Smooth muscle cell of the brain vasculature (primary cell): Measurements from ENCODE around the gene SYT2.
A peak's percentile ranks its signal among the peaks of the same experiment; 100 is the strongest.
"Not testable (repeated sequence)": the region's sequence is repeated elsewhere in the genome, so short reads cannot be mapped to it uniquely, and the experiment has no call there.

ENCODE experiments used
- DNase-seq: peaks from one replicate; pipeline ENCODE4 v3.0.0-alpha.2; 2012; ENCODE audit warnings: low read depth, low spot score

Gene SYT2

DNA sequence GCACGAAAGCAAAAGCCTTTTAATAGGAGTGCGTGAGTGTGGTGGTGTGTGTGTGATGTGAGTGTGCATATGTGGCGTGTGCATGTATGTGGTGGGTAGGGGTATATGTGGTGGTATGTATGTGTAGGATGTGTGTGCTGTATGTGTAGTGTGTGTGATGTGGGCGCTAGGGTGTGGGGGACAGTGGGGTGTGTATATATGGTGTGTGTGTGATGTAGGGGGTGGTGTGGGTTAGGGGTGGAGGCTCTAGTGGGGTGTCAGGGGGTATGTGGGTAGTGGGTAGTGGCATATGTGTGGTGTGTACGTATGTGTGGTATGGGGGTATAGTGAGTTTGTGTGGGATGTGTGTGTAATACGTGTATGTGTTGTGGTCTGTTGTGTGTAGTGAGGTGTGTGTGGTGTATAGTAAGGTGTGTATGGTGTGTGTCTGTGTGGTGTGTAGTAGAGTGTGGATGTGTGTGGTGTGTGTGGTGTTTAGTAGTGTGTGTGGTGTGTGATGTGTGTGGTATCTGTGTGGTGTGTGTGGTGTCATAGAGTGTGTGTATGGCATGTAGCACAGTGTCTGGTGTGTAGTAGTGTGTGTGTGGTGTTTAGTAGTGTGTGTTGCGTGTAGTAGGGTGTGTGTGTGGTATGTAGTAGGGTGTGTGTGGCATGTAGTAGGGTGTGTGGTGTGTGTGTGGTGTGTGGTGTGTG lies 86.0 kb downstream of the SYT2 start:
- DNase-seq, result no peak

DNA sequence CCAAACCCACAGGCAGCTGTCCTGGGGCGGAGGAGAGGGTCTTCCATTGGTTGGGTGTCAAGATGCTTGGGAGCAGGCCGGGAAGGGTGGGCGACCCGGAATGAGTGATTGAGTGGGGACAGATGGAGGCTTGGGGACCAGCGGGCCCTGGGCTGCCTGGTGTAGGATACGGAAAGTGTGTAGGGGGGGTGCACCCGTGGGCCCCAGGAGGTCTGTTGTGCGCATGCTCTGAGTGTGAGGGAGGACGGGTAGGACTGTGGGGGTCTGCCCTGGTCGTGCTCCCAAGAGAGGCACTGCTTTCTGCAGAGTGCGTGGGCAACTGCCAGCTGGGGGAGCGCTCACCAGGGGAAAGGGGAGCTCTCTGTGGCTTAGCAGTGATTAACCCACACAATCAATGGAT lies 86.8 kb downstream of the SYT2 start:
- DNase-seq, result not testable (repeated sequence)

DNA sequence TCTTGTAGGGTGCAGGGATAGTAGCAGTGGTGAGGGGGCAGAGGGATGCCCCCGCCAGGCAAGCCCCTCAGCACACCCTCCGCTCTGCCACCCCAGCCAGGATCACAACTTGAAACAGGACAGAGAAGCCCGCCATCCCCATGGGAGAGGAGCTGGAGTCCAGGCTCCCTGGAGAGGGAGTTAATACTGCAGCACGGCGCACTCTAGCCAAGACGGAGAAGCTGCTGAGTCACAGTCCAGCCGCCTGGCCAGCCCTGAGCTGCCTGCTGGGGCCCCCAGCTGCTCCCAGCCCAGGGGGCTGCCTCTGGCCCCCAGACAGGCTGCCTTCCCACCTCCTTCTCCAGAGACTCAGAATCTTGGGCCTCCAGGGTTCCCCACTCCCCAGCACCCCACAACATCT lies 87.2 kb downstream of the SYT2 start:
- DNase-seq, result no peak

DNA sequence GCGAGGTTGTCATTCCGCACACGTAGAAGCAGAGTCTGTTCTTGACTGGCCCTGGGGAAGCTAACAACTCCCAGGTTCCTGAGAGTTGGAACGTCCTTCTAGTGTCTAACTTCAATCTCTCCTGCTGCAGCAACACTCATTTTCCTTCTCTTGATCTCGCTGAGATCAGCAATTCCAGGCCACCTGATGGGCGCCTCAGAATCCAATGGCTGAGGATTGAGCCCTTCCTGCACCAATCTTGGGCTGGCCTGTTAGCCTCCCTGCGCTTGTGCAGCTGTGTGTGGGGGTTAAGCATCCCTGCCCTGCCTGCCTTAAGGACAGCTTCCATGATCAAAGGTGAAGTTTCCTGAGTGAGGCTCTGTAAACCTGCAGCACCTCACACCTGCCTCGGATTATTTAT lies 87.9 kb downstream of the SYT2 start:
- no peak for DNase-seq

DNA sequence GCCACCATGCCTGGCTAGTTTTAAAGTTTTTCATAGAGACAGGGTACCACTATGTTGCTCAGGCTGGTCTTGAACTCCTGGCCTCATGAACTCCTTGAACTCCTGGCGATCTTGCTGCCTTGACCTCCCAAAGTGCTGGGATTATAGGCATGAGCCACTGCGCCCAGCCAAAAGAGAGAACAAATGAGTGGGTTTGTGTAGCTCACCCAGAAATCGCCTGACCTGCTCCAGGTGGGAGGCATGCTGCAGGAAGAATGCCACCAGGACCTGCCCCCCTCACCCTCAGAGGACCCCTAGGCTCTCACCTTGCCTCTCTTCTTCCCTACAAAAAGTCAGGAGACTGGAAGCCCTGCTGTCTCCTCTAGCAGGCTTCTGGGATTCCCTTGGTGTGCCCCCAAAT lies 88.8 kb downstream of the SYT2 start:
- DNase-seq, result no peak

DNA sequence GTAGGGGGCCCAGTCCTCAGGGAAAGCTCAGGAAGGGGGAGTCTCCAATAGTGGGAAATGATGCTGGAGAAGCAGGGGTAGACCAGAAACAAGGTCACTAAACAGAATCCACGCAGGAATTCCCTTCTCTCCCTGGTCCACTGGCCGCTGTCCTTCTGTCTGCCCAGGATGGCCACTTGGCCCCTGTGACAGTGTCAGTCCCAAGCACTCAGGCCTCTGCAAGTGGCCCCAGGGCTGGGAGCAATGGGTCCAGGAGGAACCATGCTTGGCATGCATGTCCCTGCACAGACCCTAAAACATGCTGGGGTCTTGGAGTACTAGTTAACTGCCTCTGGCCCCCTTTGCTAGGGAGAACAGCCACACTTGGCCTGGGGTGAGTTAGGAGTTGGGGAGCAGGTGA lies 90.2 kb downstream of the SYT2 start:
- DNase-seq, result not testable (repeated sequence)

DNA sequence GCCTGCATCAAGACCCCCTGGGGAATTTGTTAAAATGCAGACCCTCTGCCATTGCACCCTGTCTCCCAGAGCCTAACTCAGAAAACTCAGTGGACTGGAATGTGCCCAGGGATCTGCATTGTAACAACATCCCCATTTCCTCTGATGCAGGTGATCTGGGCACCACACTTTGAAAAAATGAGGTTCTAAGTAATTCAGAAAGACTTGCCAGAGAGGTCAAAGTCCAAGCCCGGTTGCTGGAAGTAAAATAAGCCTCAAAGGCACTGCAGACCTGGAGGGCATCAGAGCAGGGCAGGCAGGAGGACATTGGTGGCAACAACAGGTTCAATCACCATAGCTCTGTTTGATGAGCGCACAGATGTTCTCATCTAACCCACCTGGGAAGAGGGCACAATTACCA lies 90.7 kb downstream of the SYT2 start:
- DNase-seq, result no peak

DNA sequence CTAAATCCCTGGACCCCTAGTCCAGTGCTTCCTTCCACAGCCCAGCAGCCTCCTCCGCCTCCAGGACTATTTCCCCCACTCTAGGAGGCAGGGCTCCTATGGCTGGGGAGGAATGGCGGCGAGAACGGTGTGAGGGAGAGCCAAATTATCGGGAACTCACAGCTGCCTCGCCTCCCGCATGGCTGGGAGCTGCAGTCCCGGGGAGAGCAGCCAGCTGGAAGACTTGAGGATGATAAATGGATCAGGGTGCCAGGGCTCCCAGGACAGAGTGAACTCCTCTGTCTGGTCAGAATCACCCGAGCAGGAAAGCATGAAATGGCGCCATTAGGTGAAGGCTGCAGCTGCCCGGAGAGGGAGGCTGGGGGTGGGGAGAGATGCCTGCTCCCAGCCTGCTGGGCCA lies 91.2 kb downstream of the SYT2 start:
- not testable (repeated sequence) for DNase-seq

DNA sequence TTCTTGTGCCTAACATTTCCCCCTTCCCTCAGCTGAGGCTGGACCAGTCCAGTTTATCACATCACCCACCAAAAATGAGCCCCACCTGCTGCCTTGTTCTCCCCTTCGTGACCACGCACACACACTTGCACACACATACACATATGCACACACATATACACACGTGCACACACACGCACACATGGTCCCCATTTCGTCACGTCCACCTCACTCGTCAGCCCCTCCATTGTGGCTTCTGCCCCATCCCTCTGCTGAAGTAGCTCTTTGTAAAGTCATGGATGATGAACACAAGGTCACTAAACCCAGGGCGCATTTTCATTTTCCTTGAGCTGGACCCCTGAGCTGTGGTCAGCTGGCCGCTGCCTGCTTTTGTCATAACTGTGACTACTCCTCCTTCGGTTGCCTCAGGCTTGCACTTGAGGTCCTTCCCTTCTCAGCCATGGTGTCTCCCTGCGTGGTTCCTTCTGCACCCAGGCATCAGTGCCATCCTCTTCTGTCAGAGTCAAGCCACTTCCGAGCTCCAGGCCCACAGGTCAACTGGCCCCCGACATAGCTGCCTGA lies 93.8 kb downstream of the SYT2 start:
- no peak for DNase-seq

DNA sequence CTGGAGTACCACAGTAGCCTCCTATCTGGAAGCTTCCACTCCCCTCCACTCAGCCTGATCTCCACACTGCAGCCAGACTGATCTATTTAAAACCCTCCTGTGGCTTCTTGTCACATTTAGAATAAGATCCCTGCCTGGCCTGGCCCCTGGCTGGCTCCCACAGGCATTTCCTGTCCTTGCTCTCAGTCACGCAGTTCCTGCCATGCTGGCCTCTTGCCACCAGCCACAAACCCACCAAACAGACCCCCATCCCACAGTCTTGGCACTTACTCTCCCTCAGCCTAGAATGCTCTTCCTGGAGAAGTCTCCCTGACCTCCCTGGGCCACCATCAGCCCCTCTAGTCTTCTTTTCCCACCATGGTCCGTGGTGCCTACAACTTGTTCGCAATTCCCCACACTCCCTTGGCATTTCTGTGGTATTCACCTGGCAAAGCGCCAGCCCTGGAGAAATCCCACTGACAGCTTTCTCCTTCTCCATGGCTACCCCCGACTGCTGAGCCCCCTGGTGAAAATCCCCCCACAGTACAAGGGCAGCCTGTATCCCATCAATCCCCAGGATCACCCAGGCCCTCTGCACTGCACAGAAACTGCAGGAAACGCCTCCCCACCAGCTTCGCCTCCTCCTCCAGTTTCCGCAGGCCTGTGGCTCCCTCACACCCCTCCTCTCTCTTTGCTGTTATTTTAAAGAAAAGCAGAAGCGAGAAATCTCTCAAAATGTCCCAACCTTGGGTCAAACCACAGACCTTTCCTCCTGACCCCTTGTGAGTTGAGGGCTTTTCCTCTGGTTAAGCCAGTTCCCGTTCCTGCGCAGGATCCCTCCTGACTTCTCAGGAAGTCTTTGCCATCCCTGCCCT lies 94.5 kb downstream of the SYT2 start:
- DNase-seq, result peak; percentile 18

DNA sequence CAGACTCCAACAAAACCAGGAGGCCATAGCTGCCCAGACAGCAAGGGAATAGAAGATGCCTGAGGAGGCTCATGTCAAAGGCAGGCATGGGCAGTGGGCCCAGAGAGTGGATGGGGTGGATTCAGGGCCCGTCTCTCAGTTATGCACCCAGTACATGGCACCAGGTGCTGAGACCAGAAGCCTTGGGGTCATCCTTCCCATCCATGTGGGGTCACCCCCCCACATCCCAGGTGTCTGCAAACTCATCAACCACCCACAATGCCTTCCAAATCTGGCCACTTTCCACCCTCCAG lies 95.1 kb downstream of the SYT2 start:
- DNase-seq, result not testable (repeated sequence)

DNA sequence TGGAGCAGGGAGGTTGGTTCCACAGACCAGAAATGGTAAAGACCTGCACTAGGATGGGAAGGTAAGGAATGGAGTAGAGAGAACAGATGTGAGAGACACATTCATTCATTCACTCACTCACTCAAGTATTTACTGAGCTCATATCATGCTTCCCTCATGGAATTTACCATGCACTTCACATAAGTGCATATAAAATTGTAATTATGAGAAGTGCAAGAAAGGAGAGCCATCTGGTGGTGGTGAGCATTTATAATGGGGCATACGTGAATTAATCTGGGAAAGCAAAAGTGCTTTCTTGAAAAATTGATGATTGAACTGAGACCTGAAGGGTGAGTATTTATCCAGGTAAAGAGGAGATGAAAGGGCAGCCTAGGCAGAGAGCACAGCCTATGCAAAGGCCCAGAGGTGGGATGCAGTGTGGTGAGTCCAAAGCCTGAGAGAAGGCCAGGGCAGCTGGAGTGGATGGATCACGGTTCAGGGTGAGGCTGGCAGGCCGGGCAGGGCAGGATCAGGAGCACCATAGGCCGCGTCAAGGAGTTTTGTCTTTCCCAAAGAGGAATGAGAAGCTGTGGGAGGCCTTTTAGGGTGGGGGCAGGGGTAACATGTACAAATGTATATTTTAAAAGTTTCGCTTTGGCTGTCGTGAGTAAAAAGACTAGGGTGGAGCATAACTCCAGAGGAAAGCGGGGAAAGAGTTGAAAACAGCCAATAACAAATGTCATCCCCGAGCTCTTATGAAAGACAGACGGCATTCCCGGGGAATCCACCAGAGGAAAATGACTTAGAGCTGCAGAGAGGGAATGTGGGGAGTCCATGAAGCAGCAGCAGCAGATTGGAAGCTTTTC lies 95.7 kb downstream of the SYT2 start:
- not testable (repeated sequence) for DNase-seq

DNA sequence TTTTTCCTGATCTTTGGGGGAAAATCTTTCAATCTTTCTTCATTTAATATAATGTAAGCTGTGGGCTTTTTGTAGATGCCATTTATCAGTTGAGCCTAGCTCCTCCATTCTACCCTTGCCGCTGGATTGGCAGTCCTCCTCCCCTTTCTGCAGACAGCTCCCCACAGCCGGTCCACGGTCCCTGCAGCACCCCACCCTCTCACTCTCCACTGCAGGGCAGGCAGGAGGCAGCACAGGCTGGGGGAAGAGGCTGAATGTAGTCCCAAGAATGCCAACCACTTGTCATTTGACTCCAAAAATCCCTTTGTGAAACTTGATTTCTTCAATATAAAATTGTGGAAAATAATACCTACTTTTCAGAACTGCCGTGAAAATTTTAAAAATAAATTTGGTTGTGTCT lies 96.7 kb downstream of the SYT2 start:
- DNase-seq, result no peak

DNA sequence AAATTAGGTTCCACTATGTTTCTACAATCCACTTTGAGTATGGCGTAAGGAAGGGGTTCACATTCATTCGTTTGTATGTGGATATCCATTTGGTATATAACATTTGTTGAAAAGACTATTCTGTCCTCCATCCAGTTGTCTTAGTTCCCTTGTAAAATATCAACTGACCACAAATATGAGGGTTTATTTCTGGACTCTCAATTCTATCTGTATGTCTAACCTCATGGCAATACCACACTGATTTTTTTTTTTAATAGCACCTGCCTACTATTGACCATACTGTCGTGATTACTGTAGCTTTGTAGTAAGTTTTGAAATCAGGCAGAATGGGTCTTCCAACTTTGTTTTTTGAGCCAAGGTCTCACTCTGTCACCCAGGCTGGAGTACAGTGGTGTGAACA lies 98.2 kb downstream of the SYT2 start:
- not testable (repeated sequence) for DNase-seq

DNA sequence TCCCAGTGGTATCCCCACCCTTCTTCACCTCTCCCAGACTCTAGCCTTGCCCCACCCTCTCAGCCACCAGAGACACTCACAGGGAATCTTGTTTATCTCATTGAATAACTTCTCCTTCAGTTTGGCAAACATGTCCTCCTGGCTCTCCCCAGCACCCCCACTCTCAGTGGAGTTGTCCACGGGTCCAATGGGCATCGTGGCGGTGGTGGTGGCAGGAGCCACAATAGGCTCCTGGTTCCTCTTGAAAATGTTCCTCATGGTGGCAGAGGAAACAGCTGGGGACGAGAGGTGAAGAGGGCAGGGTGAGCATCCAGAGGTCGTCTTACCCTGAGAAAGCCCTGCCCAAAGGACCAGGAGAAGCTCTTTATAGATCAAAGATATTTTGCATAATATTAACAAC lies 104.7 kb downstream of the SYT2 start:
- DNase-seq, result no peak

DNA sequence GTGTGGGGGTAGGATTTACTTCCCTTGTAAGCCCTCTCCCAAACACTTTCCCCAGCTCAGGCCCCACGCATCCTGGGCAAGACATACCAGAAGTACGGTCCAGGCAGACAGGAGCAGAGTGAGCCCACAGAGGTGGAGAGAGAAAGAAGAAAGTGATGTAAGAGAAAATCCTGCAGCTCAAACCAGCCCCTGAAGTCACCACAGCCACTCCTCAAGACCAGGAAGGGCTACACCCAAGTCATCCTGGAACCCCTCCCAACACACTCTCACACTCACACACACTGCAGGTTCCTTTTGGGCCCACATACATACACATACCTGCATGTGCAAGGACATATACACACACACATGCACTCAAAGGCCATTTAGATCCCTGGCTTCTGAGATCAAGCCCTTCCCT lies 106.8 kb downstream of the SYT2 start:
- no peak for DNase-seq

DNA sequence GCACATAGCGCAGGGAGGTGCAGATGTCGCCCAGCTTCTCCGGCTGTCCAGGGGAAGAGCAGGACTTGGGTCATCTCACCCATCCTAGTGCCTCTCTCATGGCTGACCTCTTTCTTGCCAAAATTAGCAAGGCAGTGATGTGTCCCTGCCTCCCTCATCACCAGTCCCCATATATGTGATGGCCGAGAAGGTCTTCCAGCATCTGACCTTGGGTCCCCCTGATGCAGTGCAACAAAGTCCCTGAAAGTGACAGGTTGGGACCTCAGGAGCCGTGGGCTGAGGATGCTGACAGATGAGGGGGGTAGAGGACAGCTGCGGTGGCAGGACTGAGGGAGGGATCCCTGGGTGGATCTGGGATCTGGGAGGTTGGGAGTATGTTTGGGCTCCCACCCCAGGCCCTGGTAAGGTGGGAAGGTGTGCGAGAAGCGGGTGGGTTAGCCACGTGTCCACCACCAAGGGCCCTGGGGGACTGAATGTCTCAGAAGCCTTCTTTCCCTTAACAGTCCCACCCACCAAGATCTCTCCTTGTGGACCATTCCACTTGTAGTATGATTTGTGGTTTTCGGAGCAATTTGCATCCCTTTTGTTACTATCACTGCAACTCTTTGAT lies 109.7 kb downstream of the SYT2 start:
- no peak for DNase-seq

DNA sequence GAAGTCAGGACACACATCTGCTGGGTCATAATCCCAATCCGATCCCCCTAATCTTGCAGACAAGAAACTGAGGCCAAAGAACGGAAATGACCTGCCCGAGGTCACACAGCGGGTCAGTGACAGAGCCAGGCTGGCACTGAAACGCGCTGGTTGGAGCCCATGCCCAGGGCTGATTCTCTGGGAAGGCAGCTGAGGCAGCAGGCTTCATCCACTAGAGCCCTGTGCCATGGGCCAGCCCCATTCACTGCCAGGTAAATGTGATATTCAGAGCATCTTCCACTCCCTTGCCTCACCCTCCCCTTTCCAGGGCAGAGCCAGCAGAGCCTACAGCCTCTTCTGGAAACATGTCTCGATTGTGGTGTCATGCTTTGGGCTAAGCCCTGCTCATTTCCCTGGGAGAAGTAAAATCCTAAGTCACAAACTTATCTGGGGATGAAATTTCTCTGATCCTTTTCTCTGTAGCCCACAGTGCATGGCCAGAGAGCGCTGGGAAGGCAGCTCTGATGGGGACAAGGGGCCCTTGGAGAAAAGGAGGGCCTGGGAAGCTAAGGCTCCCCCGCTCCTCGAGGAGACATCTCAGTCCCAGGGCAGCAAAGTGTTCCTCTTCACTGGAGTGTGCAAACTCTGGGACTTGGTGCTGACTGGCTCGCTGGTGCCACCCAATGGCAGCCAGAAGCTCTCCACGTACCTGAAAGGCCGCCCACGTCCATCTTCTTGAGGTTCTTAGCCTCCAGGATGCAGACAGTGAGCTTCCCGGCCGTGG lies 110.4 kb downstream of the SYT2 start:
- DNase-seq, result no peak

DNA sequence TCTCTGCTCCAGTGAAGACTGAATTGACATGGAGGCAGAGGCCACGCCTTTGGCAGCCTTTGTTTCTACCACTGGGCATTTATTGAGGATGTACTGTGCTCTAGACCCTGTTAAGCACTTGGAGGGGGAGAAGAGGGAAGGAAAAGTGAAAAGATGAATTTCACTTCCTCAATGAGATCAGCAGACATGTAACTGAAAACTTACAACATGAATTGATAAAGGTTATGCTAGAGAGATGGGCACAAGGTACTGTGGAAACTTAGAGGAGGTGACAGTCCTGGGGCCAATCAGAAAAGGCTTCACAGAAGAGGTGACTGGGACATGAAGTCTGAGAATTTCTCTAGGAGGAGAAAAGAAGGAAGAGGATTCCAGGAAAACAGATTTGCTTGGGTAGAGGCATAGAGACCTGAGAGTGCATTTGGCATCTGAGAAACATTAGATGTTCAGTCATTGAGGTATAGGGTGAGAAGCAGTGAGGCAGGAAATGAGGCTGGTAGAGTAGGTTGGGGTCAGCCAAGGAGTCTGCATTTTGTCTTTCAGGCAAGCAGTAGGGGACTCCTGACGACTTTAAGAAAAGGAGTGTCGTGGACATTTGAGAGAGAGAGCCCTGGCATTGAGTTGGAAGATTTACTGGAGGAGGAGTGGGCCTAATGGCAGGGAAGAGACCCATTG lies 113.0 kb downstream of the SYT2 start:
- DNase-seq, result no peak

DNA sequence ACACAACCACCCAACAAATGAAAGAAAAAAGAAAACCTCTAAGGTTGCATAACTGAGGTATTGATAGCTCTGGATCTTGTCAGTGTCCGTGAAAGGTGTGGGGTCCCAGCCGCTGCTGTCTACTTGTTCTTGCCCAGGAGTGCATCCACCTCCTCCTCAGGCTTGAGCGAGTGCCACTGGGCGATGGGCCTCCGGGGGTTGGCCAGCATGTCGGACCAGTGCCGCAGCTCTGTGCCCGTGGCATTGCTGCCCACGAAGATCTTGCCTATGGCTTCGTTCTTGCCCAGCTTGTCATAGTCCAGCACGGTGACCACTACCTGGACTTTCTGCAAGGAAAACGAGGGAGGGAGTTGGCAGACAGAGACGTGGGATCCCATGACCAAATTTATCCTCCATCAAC lies 113.6 kb downstream of the SYT2 start:
- no peak for DNase-seq
